K562 (cell line): ENCODE results near the gene MYO16.

Source experiments
- CEBPG ChIP-seq, 3 experiments: fragments of 200-800 bp in 1 of 3; sonication (Bioruptor generic) in 1 of 3; sonication (generic) in 1 of 3; formaldehyde crosslinking in 1 of 3; IDR thresholded peaks in 2 of 3; conservative IDR thresholded peaks in 1 of 3; 2 replicates each; pipeline versions ENCODE4 v1.6.1 to v1.8.0; 2016 to 2022; ENCODE audit warnings: missing compliant biosample characterization in 2 of 3, missing genetic modification characterization in 2 of 3, mild to moderate bottlenecking in 1 of 3, missing genetic modification reagents in 1 of 3
- CHD2 ChIP-seq: IDR thresholded peaks from 2 replicates; pipeline ENCODE4 v1.6.1; 2011; ENCODE audit warnings: low read depth, low read length
- FOS ChIP-seq: IDR thresholded peaks from 3 replicates; pipeline ENCODE4 v1.6.1; 2011; ENCODE audit not compliant: insufficient read length; ENCODE audit errors: extremely low read depth
- FOXK2 ChIP-seq, 2 experiments: fragments of 450-650 bp; IDR thresholded peaks in 1 of 2; conservative IDR thresholded peaks in 1 of 2; 2 replicates each; pipeline ENCODE4 v1.6.1; 2016; ENCODE audit warnings: low read depth in 2 of 2, mild to moderate bottlenecking in 1 of 2
- IRF9 ChIP-seq: fragments of 450-650 bp; IDR thresholded peaks from 2 replicates; pipeline ENCODE4 v1.6.1; 2016; ENCODE audit warnings: missing biosample characterization, missing genetic modification characterization
- SIN3A ChIP-seq, 2 experiments: fragments of 150-350 bp in 1 of 2; IDR thresholded peaks; 2 replicates each; pipeline ENCODE4 v1.6.1; 2011 to 2016; ENCODE audit warnings: borderline replicate concordance in 2 of 2, low read depth in 2 of 2, low read length in 2 of 2, mild to moderate bottlenecking in 2 of 2, moderate library complexity in 2 of 2; ENCODE audit not compliant: control insufficient read depth in 1 of 2
- ZNF75A ChIP-seq: fragments of 450-650 bp; formaldehyde crosslinking; IDR thresholded peaks from 2 replicates; pipeline ENCODE4 v1.4.0; 2020; ENCODE audit warnings: mild to moderate bottlenecking

DNA sequence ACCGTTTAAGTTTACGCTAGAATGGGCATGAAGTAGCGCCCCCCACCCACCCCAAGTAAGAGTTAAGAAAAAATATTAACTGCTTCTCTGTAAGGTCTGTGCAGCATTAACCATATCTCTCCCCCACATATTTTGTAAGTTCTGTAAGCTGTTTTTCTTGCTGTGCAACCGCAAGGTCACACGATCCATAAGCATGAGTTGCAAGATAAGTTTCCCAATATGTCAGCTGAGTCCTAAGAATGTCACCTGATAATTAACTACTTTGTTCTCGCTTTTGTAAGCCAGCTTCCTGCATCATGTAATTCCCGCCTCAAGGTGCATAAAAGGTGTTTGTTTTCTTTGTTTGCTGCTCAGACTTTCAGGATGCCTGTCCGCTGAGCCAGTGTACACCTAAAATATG is 187.0 kb downstream of the MYO16 start:
- TF ChIP-seq CEBPG (CRISPR knock-in tag; IDR thresholded peaks at IDR 0.05) (peak; percentile 60; the same call in 1 of the 2 replicates), CEBPG (tag; conservative IDR thresholded peaks at IDR 0.05 in 1 of 2, IDR thresholded peaks at IDR 0.05 in 1 of 2) (peak; percentile 39 to 63; a peak in 2 of 4 replicates), CHD2 (no peak), SIN3A (IDR thresholded peaks at IDR 0.05; ENCODE audit: borderline replicate concordance in 2 of 2, control insufficient read depth in 1 of 2, low read depth in 2 of 2, low read length in 2 of 2) (no peak), FOXK2 (conservative IDR thresholded peaks at IDR 0.05 in 1 of 2, IDR thresholded peaks at IDR 0.05 in 1 of 2; ENCODE audit: low read depth in 2 of 2) (no peak), FOS (no peak), ZNF75A (CRISPR knock-in tag) (no peak), IRF9 (tag) (no peak)
